Panc1 (cell line): ENCODE measurements around the gene MYH11. TPM values are rescaled to one million over a fixed set of nuclear protein-coding genes. Genes with fewer than 3 reads are reported as not detected.

ENCODE experiments used
- ATAC-seq: fragments of 200-7000 bp; cut with Tn5 transposase; 2 replicates; pipeline ENCODE4 v1.9.1; 2020; ENCODE audit warnings: mild to moderate bottlenecking, moderate library complexity
- BruUV-seq: library from RNA; stranded (reverse); fragments of 400-500 nt; replicated peaks from 2 replicates; lab custom pipeline; 2021; lab: Mats Ljungman, UMichigan
- CTCF ChIA-PET: fragments of 300-600 bp; sonication (Branson Sonifier 250); formaldehyde crosslinking; loops from one replicate; lab custom pipeline; 2022; ENCODE audit warnings: antibody characterized with exemption; lab: Charles Lee
- POLR2A ChIA-PET: fragments of 300-600 bp; sonication (Branson Sonifier 250); formaldehyde crosslinking; loops from one replicate; lab custom pipeline; 2022; ENCODE audit warnings: antibody characterized with exemption; lab: Charles Lee
- DNase-seq: peaks from one replicate; pipeline ENCODE4 v3.0.0-alpha.2; 2010; ENCODE audit warnings: low read depth, low spot score
- H3K27ac ChIP-seq: 2 replicates; pipeline ENCODE4 v1.5.1; 2011; ENCODE audit warnings: mild to moderate bottlenecking, low read length, inconsistent platforms
- H3K27me3 ChIP-seq: fragments of 200-500 bp; sonication (Bioruptor generic); 2 replicates; pipeline ENCODE4 v1.6.0; 2014; ENCODE audit warnings: low read length, inconsistent platforms; ENCODE audit not compliant: control insufficient read depth, insufficient read depth
- H3K36me3 ChIP-seq: fragments of 200-500 bp; sonication (Bioruptor generic); 2 replicates; pipeline ENCODE4 v1.5.1; 2014; ENCODE audit warnings: inconsistent platforms, mild to moderate bottlenecking, low read length, moderate library complexity; ENCODE audit not compliant: control insufficient read depth, insufficient read depth
- H3K4me1 ChIP-seq: 2 replicates; pipeline ENCODE4 v1.5.1; 2011; ENCODE audit warnings: inconsistent platforms, mild to moderate bottlenecking, low read length, moderate library complexity; ENCODE audit not compliant: control insufficient read depth, insufficient read depth
- H3K4me3 ChIP-seq, 2 experiments: 2 replicates each; pipeline ENCODE4 v1.5.1; 2011 to 2012; ENCODE audit warnings: low read depth in 2 of 2, low read length in 2 of 2, mild to moderate bottlenecking in 2 of 2, inconsistent platforms in 1 of 2, moderate library complexity in 1 of 2
- H3K9me3 ChIP-seq: fragments of 200-500 bp; sonication (Bioruptor generic); 2 replicates; pipeline ENCODE4 v1.5.1; 2014; ENCODE audit warnings: low read depth, mild to moderate bottlenecking, inconsistent platforms, low read length, moderate library complexity; ENCODE audit not compliant: control insufficient read depth, insufficient read depth
- CTCF ChIP-seq: fragments of 450-650 bp; IDR thresholded peaks from 2 replicates; pipeline ENCODE4 v1.5.1; 2017; ENCODE audit warnings: mild to moderate bottlenecking
- POLR2AphosphoS5 ChIP-seq: IDR thresholded peaks from 2 replicates; pipeline ENCODE4 v1.6.1; 2012; ENCODE audit warnings: mild to moderate bottlenecking, low read depth, low read length, moderate library complexity
- REST ChIP-seq, 2 experiments: IDR thresholded peaks; 2 replicates each; pipeline ENCODE4 v1.6.1; 2011 to 2012; ENCODE audit warnings: low read depth in 2 of 2, control low read depth in 1 of 2, low read length in 1 of 2, mild to moderate bottlenecking in 1 of 2, moderate library complexity in 1 of 2; ENCODE audit not compliant: insufficient read depth in 1 of 2
- SIN3A ChIP-seq: IDR thresholded peaks from 2 replicates; pipeline ENCODE4 v1.6.1; 2012; ENCODE audit warnings: low read depth, mild to moderate bottlenecking, low read length, moderate library complexity, borderline replicate concordance; ENCODE audit not compliant: insufficient read depth
- TCF7L2 ChIP-seq: IDR thresholded peaks from 2 replicates; pipeline ENCODE4 v1.6.1; 2011; ENCODE audit warnings: mild to moderate bottlenecking, low read depth, low read length, inconsistent platforms
- in situ Hi-C: cut with HindIII; loops from 2 replicates; pipeline ENCODE4 v1.10.0; 2016; ENCODE audit warnings: low sequenced_read_pairs, low pct_unique_long_range_greater_than_20kb
- intact Hi-C: fragments of 100-400 bp; cut with micrococcal nuclease; formaldehyde crosslinking; loops from one replicate; pipeline ENCODE4 v1.10.0; 2022; ENCODE audit not compliant: unreplicated experiment
- total RNA-seq: library from RNA; stranded (reverse); gene quantifications from one replicate; pipeline ENCODE4 v1.2.1, GENCODE V29; 2021; ENCODE audit not compliant: unreplicated experiment

MYH11 gene
- total RNA-seq, 1 experiment from 2014 or later, result 0.51 TPM

GRCh38 chr16:15796885-15797284, 59.9 kb downstream of the MYH11 start:
- no peak for DNase-seq
- ChIA-PET CTCF (interaction anchor here (0.5 kb wide), 1 partner anchor 217 kb away, joined by 3 read pairs; no protein-coding TSS in a partner anchor), POLR2A (no interaction called here)
- in situ Hi-C loops, result no loop called here
- Histone ChIP-seq H3K4me1 (peaks cover 5% of the 10 kb centered on the region; the same call in 1 of the 2 replicates), H3K9me3 (peaks cover 7% of the 10 kb centered on the region; the same call in 1 of the 2 replicates), H3K36me3 (no peaks in the 10 kb centered on the region), H3K27me3 (no peaks in the 10 kb centered on the region), H3K4me3 (no peak overlapping the region), H3K27ac (no peak overlapping the region)
- BruUV-seq, result no TSS peak
- no peak for ATAC-seq
- intact Hi-C loops, result no loop called here
- TF ChIP-seq SIN3A (no peak), REST (IDR thresholded peaks at IDR 0.05; ENCODE audit: insufficient read depth in 1 of 2, low read depth in 2 of 2, low read length in 1 of 2) (no peak), CTCF (no peak), TCF7L2 (no peak), POLR2AphosphoS5 (no peak)

GRCh38 chr16:15795615-15796014, 61.2 kb downstream of the MYH11 start:
- H3K9me3 ChIP-seq, result peaks cover 7% of the 10 kb centered on the region; the same call in 1 of the 2 replicates
- ChIA-PET POLR2A (no interaction called here), CTCF (no interaction called here)
- peaks cover 7% of the 10 kb centered on the region; the same call in 1 of the 2 replicates for H3K4me1 ChIP-seq
- in situ Hi-C loops, result no loop called here
- ATAC-seq (no peak), DNase-seq (no peak)
- no peak overlapping the region for H3K27ac ChIP-seq
- H3K36me3 ChIP-seq, result no peaks in the 10 kb centered on the region
- no TSS peak for BruUV-seq
- no peak overlapping the region for H3K4me3 ChIP-seq
- TF ChIP-seq REST (IDR thresholded peaks at IDR 0.05; ENCODE audit: insufficient read depth in 1 of 2, low read depth in 2 of 2, low read length in 1 of 2), result no peak
- no peak for TF ChIP-seq POLR2AphosphoS5
- TF ChIP-seq CTCF, result no peak
- no peak for TF ChIP-seq SIN3A
- no peak for TF ChIP-seq TCF7L2
- intact Hi-C loops, result no loop called here
- no peaks in the 10 kb centered on the region for H3K27me3 ChIP-seq
